ENCODE measurements around the gene LCE1B.

DNA sequence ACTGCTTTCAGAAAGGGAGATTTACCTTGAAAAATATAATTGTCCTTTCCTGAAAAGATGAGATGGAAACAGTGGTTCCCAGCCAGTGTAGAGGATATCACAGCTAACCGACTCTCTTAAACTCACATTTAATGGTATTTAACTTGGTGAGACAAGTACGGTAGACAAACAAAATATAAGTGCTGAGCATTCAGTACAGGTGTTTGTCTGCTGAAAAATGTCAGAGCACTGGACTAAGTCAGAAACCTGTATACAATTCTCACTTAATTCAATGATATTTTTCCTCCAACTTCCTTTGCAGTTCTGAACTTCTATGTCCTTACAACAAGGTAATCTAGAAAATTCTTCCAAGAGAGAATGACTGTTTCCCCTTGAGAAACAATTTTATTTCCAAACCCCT is at the start of gene LCE1B:
- TF ChIP-seq, protein P1, sequence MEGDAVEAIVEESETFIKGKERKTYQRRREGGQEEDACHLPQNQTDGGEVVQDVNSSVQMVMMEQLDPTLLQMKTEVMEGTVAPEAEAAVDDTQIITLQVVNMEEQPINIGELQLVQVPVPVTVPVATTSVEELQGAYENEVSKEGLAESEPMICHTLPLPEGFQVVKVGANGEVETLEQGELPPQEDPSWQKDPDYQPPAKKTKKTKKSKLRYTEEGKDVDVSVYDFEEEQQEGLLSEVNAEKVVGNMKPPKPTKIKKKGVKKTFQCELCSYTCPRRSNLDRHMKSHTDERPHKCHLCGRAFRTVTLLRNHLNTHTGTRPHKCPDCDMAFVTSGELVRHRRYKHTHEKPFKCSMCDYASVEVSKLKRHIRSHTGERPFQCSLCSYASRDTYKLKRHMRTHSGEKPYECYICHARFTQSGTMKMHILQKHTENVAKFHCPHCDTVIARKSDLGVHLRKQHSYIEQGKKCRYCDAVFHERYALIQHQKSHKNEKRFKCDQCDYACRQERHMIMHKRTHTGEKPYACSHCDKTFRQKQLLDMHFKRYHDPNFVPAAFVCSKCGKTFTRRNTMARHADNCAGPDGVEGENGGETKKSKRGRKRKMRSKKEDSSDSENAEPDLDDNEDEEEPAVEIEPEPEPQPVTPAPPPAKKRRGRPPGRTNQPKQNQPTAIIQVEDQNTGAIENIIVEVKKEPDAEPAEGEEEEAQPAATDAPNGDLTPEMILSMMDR (optimal IDR thresholded peaks at IDR 0.05 in 1 of 3, IDR thresholded peaks at IDR 0.05 in 1 of 3, conservative IDR thresholded peaks at IDR 0.05 in 1 of 3; ENCODE audit: extremely low read depth in 1 of 3, insufficient read depth in 2 of 3, low read length in 3 of 3), result no peak
- no peak for TF ChIP-seq EZH2 (IDR thresholded peaks at IDR 0.05; ENCODE audit: low read length)
